DMS 273 (cell line): ENCODE data around the gene DTNBP1.

Source experiments
- DNase-seq: peaks from one replicate; lab custom pipeline; 2025; ENCODE audit not compliant: unreplicated experiment; lab: John Stamatoyannopoulos, UW

DTNBP1 gene

GRCh38 chr6:15594512-15595259, 68.1 kb downstream of the DTNBP1 start:
- peak; percentile 7 for DNase-seq

GRCh38 chr6:15593798-15594197, 69.0 kb downstream of the DTNBP1 start:
- peak; percentile 83 for DNase-seq

GRCh38 chr6:15592610-15593009, 70.2 kb downstream of the DTNBP1 start:
- no peak for DNase-seq

DNA sequence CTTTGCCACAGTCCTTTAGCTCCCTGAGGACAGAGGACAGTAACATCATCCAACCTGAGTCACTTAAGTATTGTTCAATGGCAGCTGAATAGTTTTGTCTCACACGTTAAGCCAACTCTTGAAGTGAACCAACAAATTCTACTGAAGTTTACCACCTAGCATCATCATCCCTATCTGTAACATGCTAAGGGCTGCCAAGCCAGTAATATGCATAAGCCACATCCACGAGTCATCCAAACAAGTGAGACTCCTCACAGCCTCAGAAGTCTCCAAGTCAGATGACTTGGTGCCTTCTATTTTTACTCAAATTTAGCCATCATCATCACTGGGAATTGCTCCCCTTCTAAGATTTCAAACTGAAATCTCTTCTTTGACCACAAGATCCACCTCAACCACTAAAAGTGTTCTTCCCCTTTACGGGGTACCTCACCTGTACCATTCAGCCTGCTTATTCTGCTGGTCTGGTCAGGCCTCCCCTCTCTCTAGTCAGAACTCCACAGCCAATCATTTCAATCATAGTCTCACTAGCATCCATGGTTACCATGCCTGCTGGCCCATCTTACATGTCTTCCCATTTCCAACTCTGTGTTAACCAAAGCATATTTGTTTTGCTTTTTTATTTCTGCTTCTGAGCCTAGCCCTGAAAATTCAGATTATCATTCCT, 73.7 kb downstream of the DTNBP1 start:
- no peak for DNase-seq

DNA sequence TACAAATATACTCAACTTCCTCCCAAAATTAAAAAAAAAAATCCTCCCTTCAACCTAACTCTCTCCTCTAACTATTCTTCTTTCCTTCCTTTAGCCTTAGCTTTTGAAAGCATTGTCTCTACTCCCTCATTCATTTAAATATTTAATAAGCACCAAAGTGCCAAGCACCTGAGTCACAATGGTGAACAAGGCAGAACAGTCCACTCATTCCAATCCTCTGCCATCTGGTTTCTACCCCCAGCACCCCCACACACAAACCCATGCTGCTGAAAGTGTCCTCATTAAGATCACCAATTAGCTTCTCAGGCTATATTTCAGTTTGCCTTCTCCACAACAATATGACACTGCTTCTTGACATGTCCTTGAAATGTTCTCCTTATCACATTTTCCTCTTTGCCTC, 76.3 kb downstream of the DTNBP1 start:
- peak; percentile 7 for DNase-seq

GRCh38 chr6:15585760-15586214, 77.0 kb downstream of the DTNBP1 start:
- DNase-seq = no peak

DNA sequence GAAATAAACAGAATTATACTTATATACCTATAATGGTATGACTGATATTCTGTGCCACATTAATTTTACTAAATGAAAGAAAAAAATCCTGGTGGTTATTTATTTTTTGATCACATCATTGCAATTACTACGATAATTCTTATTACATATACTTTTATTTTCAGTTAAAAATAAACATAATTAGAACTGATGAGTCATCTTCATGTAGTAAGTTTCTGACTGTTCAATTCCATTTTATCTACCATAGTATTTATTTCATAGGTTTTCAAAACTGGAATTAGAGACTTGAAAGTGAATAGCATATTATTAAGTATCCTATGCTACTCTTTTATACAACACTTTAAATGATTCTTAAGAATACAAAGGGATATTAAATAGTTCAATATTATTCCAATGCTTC, 80.3 kb downstream of the DTNBP1 start:
- DNase-seq = no peak

- no peak for DNase-seq
Measured at GRCh38 chr6:15581751-15582150, 81.1 kb downstream of the DTNBP1 start.

- DNase-seq = no peak
Measured at GRCh38 chr6:15580326-15580725, 82.5 kb downstream of the DTNBP1 start.

GRCh38 chr6:15578716-15579391, 84.0 kb downstream of the DTNBP1 start:
- no peak for DNase-seq

DNA sequence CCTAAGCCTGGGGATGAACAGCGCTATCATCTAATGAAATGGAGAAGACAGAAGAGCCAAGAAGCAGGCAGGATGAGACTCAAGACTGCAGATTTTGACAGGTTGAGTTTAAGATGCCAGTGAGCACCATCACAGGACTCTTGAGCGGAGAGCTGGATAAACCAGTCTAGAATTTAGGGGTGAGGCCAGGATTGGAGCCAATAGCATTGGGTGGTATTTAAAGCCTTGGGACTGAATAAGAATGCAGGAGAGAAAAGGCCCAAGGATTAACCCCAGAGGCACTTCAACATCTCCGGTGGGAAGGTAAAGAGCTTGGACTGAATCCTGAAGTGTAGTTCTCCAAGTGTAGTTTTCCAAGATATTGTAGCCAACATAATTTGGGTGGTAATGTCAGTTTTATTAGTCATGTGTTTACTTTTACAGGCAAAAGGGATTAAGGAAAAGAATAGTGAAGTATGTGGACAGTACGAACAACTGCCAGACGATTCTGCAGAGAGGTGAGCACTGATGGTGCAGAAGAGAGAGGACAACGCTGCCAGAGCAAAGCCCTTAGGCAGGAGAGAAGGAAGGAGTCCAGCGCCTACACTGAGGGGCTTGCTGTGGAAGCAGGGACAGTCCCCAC, 85.2 kb downstream of the DTNBP1 start:
- DNase-seq = no peak

- no peak for DNase-seq
Measured at GRCh38 chr6:15577106-15577505, 85.7 kb downstream of the DTNBP1 start.

- DNase-seq = no peak
Measured at GRCh38 chr6:15575357-15576033, 87.3 kb downstream of the DTNBP1 start.

- DNase-seq = no peak
Measured at GRCh38 chr6:15574486-15574885, 88.3 kb downstream of the DTNBP1 start.

- no peak for DNase-seq
Measured at GRCh38 chr6:15574023-15574422, 88.8 kb downstream of the DTNBP1 start.

- DNase-seq = no peak
Measured at GRCh38 chr6:15573384-15573783, 89.4 kb downstream of the DTNBP1 start.

- DNase-seq = no peak
Measured at GRCh38 chr6:15572296-15573016, 90.4 kb downstream of the DTNBP1 start.

DNA sequence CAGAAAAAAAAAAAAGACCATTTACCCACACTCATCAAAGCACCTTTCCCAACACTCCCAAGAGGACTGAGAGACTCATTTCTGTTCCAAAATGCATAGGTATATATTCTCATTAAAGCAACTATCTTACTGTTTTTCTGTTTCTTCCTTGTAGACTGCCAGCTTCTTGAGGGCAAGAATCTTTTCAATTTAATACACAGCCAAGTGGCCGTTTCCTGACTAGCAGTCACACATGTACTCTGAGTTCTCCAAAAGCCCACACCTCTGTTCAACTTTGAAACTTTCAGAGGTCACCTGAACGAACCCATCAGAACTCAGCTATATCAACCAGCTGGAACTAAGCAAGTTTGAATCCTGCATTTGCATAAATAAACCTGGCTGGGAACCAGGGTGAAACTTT, 92.7 kb downstream of the DTNBP1 start:
- DNase-seq = no peak

DNA sequence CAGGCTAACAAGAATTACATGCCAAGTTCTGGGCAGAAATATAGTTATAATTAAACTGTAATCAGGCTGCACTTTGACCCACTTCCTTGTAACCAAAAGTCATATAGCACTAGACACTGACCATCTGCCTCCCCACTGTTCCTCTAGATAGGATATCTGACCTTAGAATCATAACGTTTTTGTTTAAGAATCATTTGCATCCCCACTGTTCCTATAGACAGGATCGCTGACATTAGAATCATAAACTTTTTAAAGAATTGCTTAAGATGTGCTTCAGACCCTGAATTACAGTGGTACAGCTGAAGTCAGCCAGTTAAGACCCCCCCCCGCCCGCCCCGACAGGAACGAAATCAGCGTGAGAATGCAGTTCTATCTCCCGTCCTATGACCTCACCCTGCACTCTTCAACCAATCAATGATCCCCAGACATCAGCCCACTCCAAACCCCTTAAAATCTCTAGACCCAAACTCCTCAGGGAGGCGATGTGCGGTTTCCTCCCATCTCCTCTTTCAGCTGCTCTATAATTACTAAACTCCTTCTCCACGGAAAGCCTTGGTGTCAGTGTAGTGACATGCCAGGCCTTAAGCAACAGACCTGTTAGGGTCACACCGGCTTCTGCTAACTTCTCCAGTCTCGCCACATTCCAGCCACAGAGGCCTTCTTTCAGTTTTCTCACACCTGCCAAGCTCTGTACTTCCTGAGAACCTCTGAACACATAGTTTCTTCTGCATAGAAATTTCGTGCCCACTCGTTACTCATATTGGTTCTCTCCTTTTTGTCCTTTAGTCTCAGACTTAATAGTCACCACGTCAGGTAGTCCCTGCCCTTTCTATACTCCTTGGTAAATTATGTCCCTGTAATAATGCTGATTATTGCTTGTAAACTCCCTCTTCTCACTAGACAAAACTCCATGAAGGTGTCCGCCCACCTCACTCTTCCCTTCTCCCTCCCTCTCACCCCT, 93.5 kb downstream of the DTNBP1 start:
- DNase-seq = no peak
